Measurements from ENCODE around the gene FOXA2. TPM values are rescaled to one million over a fixed set of nuclear protein-coding genes. Genes with fewer than 3 reads are reported as not detected.
A peak's percentile ranks its signal among the peaks of the same experiment; 100 is the strongest.

Gene FOXA2
- total and polyA plus RNA-seq, 9 of the 15 experiments (the other 6 are each of a cell fraction or from before 2014, with no cell fraction given): 0.10 to 1.0 (median 0.25) TPM

DNA sequence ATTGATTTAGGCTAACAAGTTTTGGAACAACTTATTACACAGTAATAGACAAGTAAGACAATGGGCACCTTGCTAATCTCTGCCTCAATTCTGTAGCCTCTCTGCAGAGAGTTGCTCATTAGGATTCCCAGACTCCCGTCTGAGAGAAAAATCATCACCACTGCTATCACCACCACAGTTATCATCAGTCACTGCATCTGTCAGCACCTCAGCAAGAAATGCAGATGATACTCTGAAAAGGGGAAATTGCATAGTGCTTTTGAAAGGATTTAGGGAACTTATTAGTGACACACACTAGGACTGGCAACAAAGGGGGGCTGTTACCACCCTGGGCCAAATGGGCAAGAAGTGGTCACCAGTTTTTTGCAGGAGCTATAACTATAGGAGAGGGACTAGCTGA is 39.9 kb downstream of the FOXA2 start (continued):
- TF ChIP-seq, protein P1, sequence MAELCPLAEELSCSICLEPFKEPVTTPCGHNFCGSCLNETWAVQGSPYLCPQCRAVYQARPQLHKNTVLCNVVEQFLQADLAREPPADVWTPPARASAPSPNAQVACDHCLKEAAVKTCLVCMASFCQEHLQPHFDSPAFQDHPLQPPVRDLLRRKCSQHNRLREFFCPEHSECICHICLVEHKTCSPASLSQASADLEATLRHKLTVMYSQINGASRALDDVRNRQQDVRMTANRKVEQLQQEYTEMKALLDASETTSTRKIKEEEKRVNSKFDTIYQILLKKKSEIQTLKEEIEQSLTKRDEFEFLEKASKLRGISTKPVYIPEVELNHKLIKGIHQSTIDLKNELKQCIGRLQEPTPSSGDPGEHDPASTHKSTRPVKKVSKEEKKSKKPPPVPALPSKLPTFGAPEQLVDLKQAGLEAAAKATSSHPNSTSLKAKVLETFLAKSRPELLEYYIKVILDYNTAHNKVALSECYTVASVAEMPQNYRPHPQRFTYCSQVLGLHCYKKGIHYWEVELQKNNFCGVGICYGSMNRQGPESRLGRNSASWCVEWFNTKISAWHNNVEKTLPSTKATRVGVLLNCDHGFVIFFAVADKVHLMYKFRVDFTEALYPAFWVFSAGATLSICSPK (IDR thresholded peaks at IDR 0.05; ENCODE audit: borderline replicate concordance): no peak
- no peak for TF ChIP-seq FOXJ2 (tag; IDR thresholded peaks at IDR 0.05)
- TF ChIP-seq PHTF2 (CRISPR knock-in tag; IDR thresholded peaks at IDR 0.05): no peak
- TF ChIP-seq, protein P2, sequence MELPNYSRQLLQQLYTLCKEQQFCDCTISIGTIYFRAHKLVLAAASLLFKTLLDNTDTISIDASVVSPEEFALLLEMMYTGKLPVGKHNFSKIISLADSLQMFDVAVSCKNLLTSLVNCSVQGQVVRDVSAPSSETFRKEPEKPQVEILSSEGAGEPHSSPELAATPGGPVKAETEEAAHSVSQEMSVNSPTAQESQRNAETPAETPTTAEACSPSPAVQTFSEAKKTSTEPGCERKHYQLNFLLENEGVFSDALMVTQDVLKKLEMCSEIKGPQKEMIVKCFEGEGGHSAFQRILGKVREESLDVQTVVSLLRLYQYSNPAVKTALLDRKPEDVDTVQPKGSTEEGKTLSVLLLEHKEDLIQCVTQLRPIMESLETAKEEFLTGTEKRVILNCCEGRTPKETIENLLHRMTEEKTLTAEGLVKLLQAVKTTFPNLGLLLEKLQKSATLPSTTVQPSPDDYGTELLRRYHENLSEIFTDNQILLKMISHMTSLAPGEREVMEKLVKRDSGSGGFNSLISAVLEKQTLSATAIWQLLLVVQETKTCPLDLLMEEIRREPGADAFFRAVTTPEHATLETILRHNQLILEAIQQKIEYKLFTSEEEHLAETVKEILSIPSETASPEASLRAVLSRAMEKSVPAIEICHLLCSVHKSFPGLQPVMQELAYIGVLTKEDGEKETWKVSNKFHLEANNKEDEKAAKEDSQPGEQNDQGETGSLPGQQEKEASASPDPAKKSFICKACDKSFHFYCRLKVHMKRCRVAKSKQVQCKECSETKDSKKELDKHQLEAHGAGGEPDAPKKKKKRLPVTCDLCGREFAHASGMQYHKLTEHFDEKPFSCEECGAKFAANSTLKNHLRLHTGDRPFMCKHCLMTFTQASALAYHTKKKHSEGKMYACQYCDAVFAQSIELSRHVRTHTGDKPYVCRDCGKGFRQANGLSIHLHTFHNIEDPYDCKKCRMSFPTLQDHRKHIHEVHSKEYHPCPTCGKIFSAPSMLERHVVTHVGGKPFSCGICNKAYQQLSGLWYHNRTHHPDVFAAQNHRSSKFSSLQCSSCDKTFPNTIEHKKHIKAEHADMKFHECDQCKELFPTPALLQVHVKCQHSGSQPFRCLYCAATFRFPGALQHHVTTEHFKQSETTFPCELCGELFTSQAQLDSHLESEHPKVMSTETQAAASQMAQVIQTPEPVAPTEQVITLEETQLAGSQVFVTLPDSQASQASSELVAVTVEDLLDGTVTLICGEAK (IDR thresholded peaks at IDR 0.05): no peak
- TF ChIP-seq, protein P2 (CRISPR knock-in tag; IDR thresholded peaks at IDR 0.05): no peak
- TF ChIP-seq ZSCAN29 (IDR thresholded peaks at IDR 0.05): no peak
- TF ChIP-seq ZNF224 (CRISPR knock-in tag; IDR thresholded peaks at IDR 0.05): no peak
- TF ChIP-seq, protein P3, sequence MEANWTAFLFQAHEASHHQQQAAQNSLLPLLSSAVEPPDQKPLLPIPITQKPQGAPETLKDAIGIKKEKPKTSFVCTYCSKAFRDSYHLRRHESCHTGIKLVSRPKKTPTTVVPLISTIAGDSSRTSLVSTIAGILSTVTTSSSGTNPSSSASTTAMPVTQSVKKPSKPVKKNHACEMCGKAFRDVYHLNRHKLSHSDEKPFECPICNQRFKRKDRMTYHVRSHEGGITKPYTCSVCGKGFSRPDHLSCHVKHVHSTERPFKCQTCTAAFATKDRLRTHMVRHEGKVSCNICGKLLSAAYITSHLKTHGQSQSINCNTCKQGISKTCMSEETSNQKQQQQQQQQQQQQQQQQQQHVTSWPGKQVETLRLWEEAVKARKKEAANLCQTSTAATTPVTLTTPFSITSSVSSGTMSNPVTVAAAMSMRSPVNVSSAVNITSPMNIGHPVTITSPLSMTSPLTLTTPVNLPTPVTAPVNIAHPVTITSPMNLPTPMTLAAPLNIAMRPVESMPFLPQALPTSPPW (CRISPR knock-in tag; IDR thresholded peaks at IDR 0.05): peak; percentile 74; the same call in 1 of the 2 replicates

Measured in K562 (cell line).